Suprapubic skin (tissue), 4 donors: ENCODE measurements around the gene CDK5R2. TPM values are rescaled to one million over a fixed set of nuclear protein-coding genes. Genes with fewer than 3 reads are reported as not detected.

Experiments
- DNase-seq, 2 donors: peaks; one replicate each; pipeline ENCODE4 v3.0.0-alpha.2; 2019; ENCODE audit warnings: low spot score in 2 of 2
- H3K27ac ChIP-seq: fragments of 200-600 bp; sonication (generic); one replicate; pipeline ENCODE4 v1.5.1; 2019
- H3K27me3 ChIP-seq: fragments of 200-600 bp; sonication (generic); one replicate; pipeline ENCODE4 v1.5.1; 2019
- H3K36me3 ChIP-seq: fragments of 200-600 bp; sonication (generic); one replicate; pipeline ENCODE4 v1.5.1; 2019
- H3K4me1 ChIP-seq: fragments of 200-600 bp; sonication (generic); one replicate; pipeline ENCODE4 v1.5.1; 2019
- H3K4me3 ChIP-seq: fragments of 200-600 bp; sonication (generic); one replicate; pipeline ENCODE4 v1.5.1; 2019; ENCODE audit warnings: mild to moderate bottlenecking
- H3K9me3 ChIP-seq: fragments of 200-600 bp; sonication (generic); one replicate; pipeline ENCODE4 v1.5.1; 2019
- CTCF ChIP-seq, 2 donors: fragments of 200-600 bp in 1 of 2; fragments of 450-650 bp in 1 of 2; sonication (generic) in 1 of 2; IDR thresholded peaks; one replicate each; pipeline ENCODE4 v1.5.1; 2016 to 2019; ENCODE audit warnings: antibody characterized with exemption in 2 of 2, mild to moderate bottlenecking in 1 of 2, moderate library complexity in 1 of 2
- EP300 ChIP-seq: sonication (generic); formaldehyde crosslinking; IDR thresholded peaks from one replicate; pipeline ENCODE4 v1.6.1; 2017; ENCODE audit warnings: antibody characterized with exemption
- POLR2A ChIP-seq, 2 donors: fragments of 450-650 bp; IDR thresholded peaks; one replicate each; pipeline ENCODE4 v1.6.1; 2017; ENCODE audit warnings: antibody characterized with exemption in 2 of 2, mild to moderate bottlenecking in 2 of 2, moderate library complexity in 2 of 2
- POLR2AphosphoS5 ChIP-seq, 3 donors: sonication (generic); formaldehyde crosslinking; IDR thresholded peaks; one replicate each; pipeline ENCODE4 v1.6.1; 2017; ENCODE audit warnings: antibody characterized with exemption in 3 of 3
- WGBS: methylation state at CpG from one replicate; pipeline ENCODE4 v1.1.5; 2018; 5-methylcytosine and 5-hydroxymethylcytosine counted together
- total RNA-seq, 4 donors: library from RNA; depleted of rRNA; stranded (reverse); fragments of >200 nt; gene quantifications; one replicate each; pipeline ENCODE4 v1.1.0, GENCODE V29; 2016

CDK5R2 gene
- total RNA-seq, 4 donors from 2014 or later: not detected

DNA sequence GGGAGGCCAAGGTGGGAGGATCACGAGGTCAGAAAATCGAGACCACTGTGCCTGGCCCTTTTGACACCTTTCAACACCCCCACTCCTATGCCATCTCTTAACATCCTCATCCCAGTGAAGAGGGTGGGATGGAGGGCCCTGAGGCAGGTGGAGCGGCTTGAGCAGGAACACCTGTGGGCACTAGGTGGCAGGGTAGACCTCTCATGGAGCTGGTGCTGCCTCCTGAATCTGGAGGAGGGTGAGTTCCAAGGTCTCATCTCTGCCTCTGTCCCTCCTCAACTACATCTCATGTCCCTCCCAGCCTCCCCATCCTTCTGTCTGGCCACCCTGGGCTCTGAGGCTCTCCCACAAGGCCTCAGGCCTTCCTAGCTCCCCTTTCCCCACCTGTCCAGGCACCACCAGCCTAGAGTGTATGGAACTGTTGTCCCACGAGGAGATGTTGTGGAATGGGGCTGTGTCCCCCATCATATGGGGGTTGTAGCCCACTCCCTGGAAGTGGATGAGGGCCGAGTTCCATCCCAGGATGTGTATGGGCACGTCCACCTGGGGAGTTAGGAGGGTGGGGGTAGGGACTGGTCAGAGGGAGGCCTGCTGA is 50.8 kb downstream of the CDK5R2 start:
- no peak for DNase-seq
- 65% methylated on average over 6 of the region's 6 CpGs for WGBS

DNA sequence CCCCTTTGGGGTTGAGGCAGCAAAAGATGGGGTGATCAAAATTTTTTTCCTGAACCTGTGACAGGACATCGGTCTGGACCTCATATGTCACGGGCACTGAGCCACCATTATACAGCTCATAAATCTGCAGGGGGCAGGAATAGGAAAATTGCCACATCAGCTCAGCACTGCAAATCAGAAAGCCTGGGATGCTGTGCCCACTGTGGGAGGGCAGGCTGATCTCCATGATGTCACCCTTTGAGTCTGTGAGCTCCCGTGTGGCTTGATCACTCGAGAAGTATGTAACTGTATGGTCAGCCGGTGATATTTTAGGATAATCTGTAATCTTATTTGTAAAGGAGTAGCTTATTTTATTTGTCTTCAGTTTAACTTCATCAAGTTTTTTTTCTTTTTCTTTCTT is 51.4 kb downstream of the CDK5R2 start:
- WGBS: 81% methylated on average over 5 of the region's 5 CpGs
- Histone ChIP-seq H3K4me3 (no peak overlapping the region), H3K27me3 (peaks cover 41% of the 10 kb centered on the region), H3K9me3 (no peaks in the 10 kb centered on the region), H3K4me1 (no peaks in the 10 kb centered on the region), H3K36me3 (no peaks in the 10 kb centered on the region), H3K27ac (no peak overlapping the region)
- no peak for TF ChIP-seq CTCF (IDR thresholded peaks at IDR 0.05)
- no peak for TF ChIP-seq POLR2A (IDR thresholded peaks at IDR 0.05)
- no peak for TF ChIP-seq POLR2AphosphoS5 (IDR thresholded peaks at IDR 0.05)
- no peak for TF ChIP-seq EP300
- no peak for DNase-seq

More for the DNA sequence above, 50.8 kb downstream of the CDK5R2 start:
- no peaks in the 10 kb centered on the region for H3K4me1 ChIP-seq
- H3K36me3 ChIP-seq: no peaks in the 10 kb centered on the region
- no peak for TF ChIP-seq POLR2AphosphoS5 (IDR thresholded peaks at IDR 0.05)
- peak in 1 of 2 donors; percentile 31 for TF ChIP-seq CTCF (IDR thresholded peaks at IDR 0.05)
- H3K27ac ChIP-seq: no peak overlapping the region
- peaks cover 47% of the 10 kb centered on the region for H3K27me3 ChIP-seq
- no peaks in the 10 kb centered on the region for H3K9me3 ChIP-seq
- H3K4me3 ChIP-seq: no peak overlapping the region

Other genes with a start within 250 kb of the CDK5R2 start
- 10 to 100 TPM; 18.9 to 43.5 (median 25.2) TPM for gene TTLL4, start 248.8 kb upstream of the CDK5R2 start, total RNA-seq
- gene CYP27A1, start 177.5 kb upstream of the CDK5R2 start, total RNA-seq: 10 to 100 TPM; 17.4 to 30.7 (median 21.8) TPM
- under 1 TPM in 1 of 4 donors, not detected in 3; 0.26 TPM for gene PRKAG3, start 127.9 kb upstream of the CDK5R2 start, total RNA-seq
- gene WNT6, start 99.9 kb upstream of the CDK5R2 start, total RNA-seq: 1 to 10 TPM; 1.4 to 3.7 (median 2.3) TPM
- 10 to 100 TPM; 14.3 to 20.7 (median 16.3) TPM for gene WNT10A, start 78.8 kb upstream of the CDK5R2 start, total RNA-seq
- gene FEV, start 25.5 kb downstream of the CDK5R2 start, total RNA-seq: not detected
- not detected for gene CRYBA2, start 33.8 kb downstream of the CDK5R2 start, total RNA-seq
- gene CFAP65, start 81.8 kb downstream of the CDK5R2 start, total RNA-seq: not detected
- under 1 TPM in 2 of 4 donors, not detected in 2; 0.23 to 0.30 TPM for gene IHH, start 101.3 kb downstream of the CDK5R2 start, total RNA-seq
- gene NHEJ1, start 201.1 kb downstream of the CDK5R2 start, total RNA-seq: 10 to 100 TPM; 15.7 to 19.2 (median 18.3) TPM
- gene SLC23A3, start 210.4 kb downstream of the CDK5R2 start, total RNA-seq: 10 to 100 TPM in 1 of 4 donors, 1 to 10 TPM in 3; 2.4 to 12.6 (median 3.2) TPM
- 10 to 100 TPM; 44.9 to 70.3 (median 53.0) TPM for gene CNPPD1, start 217.3 kb downstream of the CDK5R2 start, total RNA-seq
- 100 to 1,000 TPM in 2 of 4 donors, 10 to 100 TPM in 2; 61.0 to 106 (median 91.9) TPM for gene RETREG2, start 218.6 kb downstream of the CDK5R2 start, total RNA-seq
- 10 to 100 TPM; 48.1 to 84.7 (median 64.4) TPM for gene ZFAND2B, start 247.1 kb downstream of the CDK5R2 start, total RNA-seq